Measurements from ENCODE around the gene FLAD1.

FLAD1 gene

GRCh38 chr1:154941333-154942013 is 41.7 kb upstream of the FLAD1 start:
- Histone ChIP-seq H3K9ac (ENCODE audit: low read depth, low read length) (no peak overlapping the region), H3K36me3 (ENCODE audit: insufficient read depth, low read depth, low read length) (no peaks in the 10 kb centered on the region), H3K27ac (ENCODE audit: low read length) (no peak overlapping the region), H3K4me3 (ENCODE audit: low read length) (no peak overlapping the region), H3K4me1 (ENCODE audit: insufficient read depth, low read length) (peaks cover 8% of the 10 kb centered on the region; the same call in 1 of the 2 replicates), H3K9me3 (ENCODE audit: insufficient read depth, low read depth, low read length) (no peaks in the 10 kb centered on the region), H3K27me3 (ENCODE audit: insufficient read depth, low read length) (no peaks in the 10 kb centered on the region)

- no peak overlapping the region for H3K27ac ChIP-seq (ENCODE audit: low read length)
Measured at GRCh38 chr1:154943649-154944400, 39.3 kb upstream of the FLAD1 start.

GRCh38 chr1:154944401-154945159 is 38.6 kb upstream of the FLAD1 start:
- Histone ChIP-seq H3K9ac (ENCODE audit: low read depth, low read length) (no peak overlapping the region), H3K27ac (ENCODE audit: low read length) (no peak overlapping the region), H3K4me3 (ENCODE audit: low read length) (no peak overlapping the region), H3K27me3 (ENCODE audit: insufficient read depth, low read length) (no peaks in the 10 kb centered on the region), H3K9me3 (ENCODE audit: insufficient read depth, low read depth, low read length) (no peaks in the 10 kb centered on the region), H3K4me1 (ENCODE audit: insufficient read depth, low read length) (peaks cover 8% of the 10 kb centered on the region; the same call in 1 of the 2 replicates), H3K36me3 (ENCODE audit: insufficient read depth, low read depth, low read length) (no peaks in the 10 kb centered on the region)

More at GRCh38 chr1:154943649-154944400, 39.3 kb upstream of the FLAD1 start:
- Histone ChIP-seq H3K9me3 (ENCODE audit: insufficient read depth, low read depth, low read length) (no peaks in the 10 kb centered on the region), H3K4me3 (ENCODE audit: low read length) (no peak overlapping the region), H3K36me3 (ENCODE audit: insufficient read depth, low read depth, low read length) (no peaks in the 10 kb centered on the region), H3K27me3 (ENCODE audit: insufficient read depth, low read length) (no peaks in the 10 kb centered on the region), H3K4me1 (ENCODE audit: insufficient read depth, low read length) (peaks cover 8% of the 10 kb centered on the region; the same call in 1 of the 2 replicates), H3K9ac (ENCODE audit: low read depth, low read length) (no peak overlapping the region)

GRCh38 chr1:154945160-154945961 is 37.8 kb upstream of the FLAD1 start:
- no peaks in the 10 kb centered on the region for H3K27me3 ChIP-seq (ENCODE audit: insufficient read depth, low read length)

GRCh38 chr1:154945962-154946850 is 36.9 kb upstream of the FLAD1 start:
- H3K4me3 ChIP-seq (ENCODE audit: low read length) = no peak overlapping the region
- H3K27ac ChIP-seq (ENCODE audit: low read length) = no peak overlapping the region
- H3K27me3 ChIP-seq (ENCODE audit: insufficient read depth, low read length) = no peaks in the 10 kb centered on the region
- no peaks in the 10 kb centered on the region for H3K4me1 ChIP-seq (ENCODE audit: insufficient read depth, low read length)
- H3K9ac ChIP-seq (ENCODE audit: low read depth, low read length) = no peak overlapping the region
- H3K36me3 ChIP-seq (ENCODE audit: insufficient read depth, low read depth, low read length) = no peaks in the 10 kb centered on the region
- H3K9me3 ChIP-seq (ENCODE audit: insufficient read depth, low read depth, low read length) = no peaks in the 10 kb centered on the region

More at GRCh38 chr1:154945160-154945961, 37.8 kb upstream of the FLAD1 start:
- Histone ChIP-seq H3K9me3 (ENCODE audit: insufficient read depth, low read depth, low read length) (no peaks in the 10 kb centered on the region), H3K36me3 (ENCODE audit: insufficient read depth, low read depth, low read length) (no peaks in the 10 kb centered on the region), H3K4me1 (ENCODE audit: insufficient read depth, low read length) (peaks cover 4% of the 10 kb centered on the region; the same call in 1 of the 2 replicates), H3K9ac (ENCODE audit: low read depth, low read length) (no peak overlapping the region), H3K4me3 (ENCODE audit: low read length) (no peak overlapping the region), H3K27ac (ENCODE audit: low read length) (no peak overlapping the region)

GRCh38 chr1:154948079-154948478 is 35.1 kb upstream of the FLAD1 start:
- Histone ChIP-seq H3K36me3 (ENCODE audit: insufficient read depth, low read depth, low read length) (no peaks in the 10 kb centered on the region), H3K4me3 (ENCODE audit: low read length) (no peak overlapping the region), H3K9ac (ENCODE audit: low read depth, low read length) (no peak overlapping the region), H3K27ac (ENCODE audit: low read length) (no peak overlapping the region), H3K4me1 (ENCODE audit: insufficient read depth, low read length) (no peaks in the 10 kb centered on the region), H3K9me3 (ENCODE audit: insufficient read depth, low read depth, low read length) (no peaks in the 10 kb centered on the region), H3K27me3 (ENCODE audit: insufficient read depth, low read length) (no peaks in the 10 kb centered on the region)

GRCh38 chr1:154951901-154952657 is 31.1 kb upstream of the FLAD1 start:
- Histone ChIP-seq H3K4me3 (ENCODE audit: low read length) (no peak overlapping the region), H3K9ac (ENCODE audit: low read depth, low read length) (no peak overlapping the region), H3K27ac (ENCODE audit: low read length) (no peak overlapping the region), H3K9me3 (ENCODE audit: insufficient read depth, low read depth, low read length) (no peaks in the 10 kb centered on the region), H3K4me1 (ENCODE audit: insufficient read depth, low read length) (peaks cover 13% of the 10 kb centered on the region), H3K27me3 (ENCODE audit: insufficient read depth, low read length) (no peaks in the 10 kb centered on the region), H3K36me3 (ENCODE audit: insufficient read depth, low read depth, low read length) (no peaks in the 10 kb centered on the region)

- Histone ChIP-seq H3K9ac (ENCODE audit: low read depth, low read length) (no peak overlapping the region), H3K27me3 (ENCODE audit: insufficient read depth, low read length) (no peaks in the 10 kb centered on the region), H3K4me1 (ENCODE audit: insufficient read depth, low read length) (peaks cover 18% of the 10 kb centered on the region), H3K27ac (ENCODE audit: low read length) (no peak overlapping the region), H3K4me3 (ENCODE audit: low read length) (no peak overlapping the region), H3K9me3 (ENCODE audit: insufficient read depth, low read depth, low read length) (no peaks in the 10 kb centered on the region), H3K36me3 (ENCODE audit: insufficient read depth, low read depth, low read length) (no peaks in the 10 kb centered on the region; the same call in 1 of the 2 replicates)
Measured at GRCh38 chr1:154952664-154953063, 30.5 kb upstream of the FLAD1 start.

- H3K36me3 ChIP-seq (ENCODE audit: insufficient read depth, low read depth, low read length) = peaks cover 5% of the 10 kb centered on the region; the same call in 1 of the 2 replicates
- H3K4me3 ChIP-seq (ENCODE audit: low read length) = no peak overlapping the region
- H3K9me3 ChIP-seq (ENCODE audit: insufficient read depth, low read depth, low read length) = no peaks in the 10 kb centered on the region
- no peak overlapping the region for H3K27ac ChIP-seq (ENCODE audit: low read length)
- H3K27me3 ChIP-seq (ENCODE audit: insufficient read depth, low read length) = no peaks in the 10 kb centered on the region
- peaks cover 18% of the 10 kb centered on the region for H3K4me1 ChIP-seq (ENCODE audit: insufficient read depth, low read length)
- H3K9ac ChIP-seq (ENCODE audit: low read depth, low read length) = 0 out of 2 replicates have a peak overlapping the region, but pooled peaks have one; percentile 9
Measured at GRCh38 chr1:154953611-154954038, 29.5 kb upstream of the FLAD1 start.

GRCh38 chr1:154954541-154954940 is 28.6 kb upstream of the FLAD1 start:
- peaks cover 18% of the 10 kb centered on the region for H3K4me1 ChIP-seq (ENCODE audit: insufficient read depth, low read length)
- H3K27ac ChIP-seq (ENCODE audit: low read length) = no peak overlapping the region
- H3K9me3 ChIP-seq (ENCODE audit: insufficient read depth, low read depth, low read length) = no peaks in the 10 kb centered on the region
- peaks cover 14% of the 10 kb centered on the region; the same call in 1 of the 2 replicates for H3K36me3 ChIP-seq (ENCODE audit: insufficient read depth, low read depth, low read length)
- H3K27me3 ChIP-seq (ENCODE audit: insufficient read depth, low read length) = no peaks in the 10 kb centered on the region
- peak overlapping the region; percentile 82; the same call in 1 of the 2 replicates for H3K9ac ChIP-seq (ENCODE audit: low read depth, low read length)
- H3K4me3 ChIP-seq (ENCODE audit: low read length) = peak overlapping the region; percentile 82; the same call in 1 of the 2 replicates

Measured in iPS-20b (cell line).